CD4-positive, alpha-beta T cell treated with Interleukin-1 beta for 1 hour (primary cell): ENCODE results near the gene GAREM2.
"Not testable (repeated sequence)": the region's sequence is repeated elsewhere in the genome, so short reads cannot be mapped to it uniquely, and the experiment has no call there.

Experiments
- DNase-seq, 2 donors: peaks; one replicate each; pipeline ENCODE4 v3.0.0-alpha.2; 2020 to 2022

GAREM2 gene

GRCh38 chr2:26172871-26173775 lies at the start of gene GAREM2:
Gene GAREM2 (plus strand): TSS chr2:26173088. CDS start chr2:26173221, 133 bp downstream.
- no peak for DNase-seq

DNA sequence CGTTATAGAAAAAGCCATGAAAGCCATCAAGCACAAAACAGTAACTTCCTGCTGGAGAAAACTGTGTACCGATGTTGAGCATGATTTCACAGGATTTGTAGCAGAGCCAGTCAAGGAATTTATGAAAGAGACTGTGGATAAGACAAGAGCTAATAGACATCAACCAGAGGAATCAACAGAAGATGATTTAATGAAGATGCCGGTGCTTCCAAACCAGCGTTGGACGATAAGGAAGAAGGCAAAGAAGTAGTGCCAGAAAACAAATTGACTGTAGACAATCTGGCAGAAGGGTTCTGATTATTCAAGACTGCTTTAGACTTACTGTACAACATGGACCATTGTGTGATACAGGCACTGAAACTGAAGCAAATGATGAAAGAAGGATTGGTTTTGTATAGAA lies 49.5 kb upstream of the GAREM2 start:
- no peak for DNase-seq

- no peak for DNase-seq
Measured at GRCh38 chr2:26126074-26126473, 46.8 kb upstream of the GAREM2 start.

GRCh38 chr2:26128176-26128575 lies 44.7 kb upstream of the GAREM2 start:
- no peak for DNase-seq

DNA sequence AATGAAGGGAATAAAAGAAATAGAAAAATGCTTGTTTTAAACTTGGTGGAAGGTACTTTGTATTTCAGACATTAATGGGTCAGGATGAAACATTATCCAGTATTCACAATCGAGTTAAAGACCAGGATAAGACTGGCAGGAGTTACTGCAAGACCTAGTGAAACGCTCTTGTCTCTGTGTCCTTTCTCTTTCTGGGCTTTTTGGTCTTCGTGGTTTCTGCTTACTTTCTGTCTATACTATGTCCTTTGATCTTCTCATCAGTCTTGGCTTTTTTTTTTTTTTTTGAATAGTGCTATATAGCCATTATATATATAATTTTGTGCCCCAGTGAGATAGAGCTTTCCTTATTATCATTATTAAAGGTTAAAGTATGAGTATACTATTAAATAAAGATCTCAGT lies 42.1 kb upstream of the GAREM2 start:
- no peak for DNase-seq

- no peak for DNase-seq
Measured at GRCh38 chr2:26136451-26136850, 36.4 kb upstream of the GAREM2 start.

DNA sequence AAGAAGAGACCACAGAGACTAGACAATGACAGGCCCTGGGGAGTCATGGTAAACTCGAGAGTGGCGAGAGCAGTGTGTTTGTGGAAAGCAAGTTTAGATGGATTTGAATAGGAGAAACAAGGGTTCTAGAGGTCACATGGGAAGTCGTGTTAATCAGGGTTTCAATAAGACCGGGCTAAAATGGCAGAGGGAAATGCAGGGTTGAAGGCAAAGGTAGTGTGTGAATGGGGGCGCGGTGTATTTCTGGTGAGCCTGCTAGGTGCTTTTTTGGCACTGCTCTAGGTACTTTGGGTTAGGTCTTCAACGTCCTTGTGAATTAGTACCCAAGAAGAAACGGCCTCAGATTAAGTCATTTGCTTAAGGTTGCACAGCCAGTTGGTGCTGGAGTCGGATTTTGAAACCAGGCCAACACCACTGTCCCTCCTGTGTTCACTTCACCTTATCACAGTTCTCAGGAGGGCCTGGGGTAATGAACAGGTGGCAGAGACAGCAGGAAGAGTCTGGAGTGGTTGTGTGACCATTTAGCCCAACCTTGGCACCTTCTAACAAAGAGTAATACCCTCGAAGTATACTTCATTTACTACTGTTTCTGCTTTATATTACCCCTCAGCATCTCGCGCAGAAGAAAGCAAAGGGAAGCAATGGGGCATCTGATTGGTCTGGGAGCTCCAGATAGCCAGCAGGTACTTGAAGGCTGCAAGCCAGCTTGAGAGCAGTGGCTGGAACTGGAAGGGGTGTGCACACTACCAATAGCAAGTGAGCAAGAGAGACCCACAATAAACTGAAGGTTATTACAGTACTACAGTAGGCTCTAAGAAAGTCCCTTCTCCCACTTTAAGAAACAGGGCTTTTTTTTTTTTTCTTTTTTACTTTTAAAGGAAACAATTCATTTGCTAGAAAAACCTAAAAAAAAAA lies 33.4 kb upstream of the GAREM2 start:
- DNase-seq: no peak

DNA sequence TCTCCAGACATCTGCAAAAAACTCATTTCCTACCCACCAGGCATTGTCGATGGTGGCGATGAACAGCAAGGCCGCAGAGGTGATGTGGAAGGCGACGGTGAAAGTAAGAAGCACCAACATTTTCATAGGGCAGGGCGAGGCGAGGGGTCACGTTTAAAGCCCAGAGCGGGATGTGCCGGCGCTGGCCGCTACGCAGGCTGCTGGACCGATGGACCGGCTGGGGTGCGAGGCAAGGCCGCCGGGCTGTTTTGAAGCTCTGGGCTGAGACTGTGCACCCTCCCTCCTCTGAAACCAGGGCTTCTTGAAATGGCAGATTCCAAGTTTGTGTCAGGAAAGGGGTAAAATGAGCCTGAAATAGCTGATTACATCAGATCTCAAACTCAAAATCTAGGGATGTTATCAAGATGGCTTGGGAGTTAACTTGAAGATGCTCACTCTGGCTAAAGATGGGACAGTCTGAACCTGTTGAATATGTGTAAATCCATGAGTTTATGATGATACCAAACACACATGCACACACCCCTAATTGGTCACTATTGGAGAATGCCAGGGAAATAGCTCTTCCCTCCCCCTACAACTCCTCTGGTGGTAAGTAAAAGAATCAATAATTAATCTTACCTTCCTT lies 31.6 kb upstream of the GAREM2 start:
- no peak for DNase-seq

- DNase-seq: no peak
Measured at GRCh38 chr2:26144031-26144430, 28.9 kb upstream of the GAREM2 start.

DNA sequence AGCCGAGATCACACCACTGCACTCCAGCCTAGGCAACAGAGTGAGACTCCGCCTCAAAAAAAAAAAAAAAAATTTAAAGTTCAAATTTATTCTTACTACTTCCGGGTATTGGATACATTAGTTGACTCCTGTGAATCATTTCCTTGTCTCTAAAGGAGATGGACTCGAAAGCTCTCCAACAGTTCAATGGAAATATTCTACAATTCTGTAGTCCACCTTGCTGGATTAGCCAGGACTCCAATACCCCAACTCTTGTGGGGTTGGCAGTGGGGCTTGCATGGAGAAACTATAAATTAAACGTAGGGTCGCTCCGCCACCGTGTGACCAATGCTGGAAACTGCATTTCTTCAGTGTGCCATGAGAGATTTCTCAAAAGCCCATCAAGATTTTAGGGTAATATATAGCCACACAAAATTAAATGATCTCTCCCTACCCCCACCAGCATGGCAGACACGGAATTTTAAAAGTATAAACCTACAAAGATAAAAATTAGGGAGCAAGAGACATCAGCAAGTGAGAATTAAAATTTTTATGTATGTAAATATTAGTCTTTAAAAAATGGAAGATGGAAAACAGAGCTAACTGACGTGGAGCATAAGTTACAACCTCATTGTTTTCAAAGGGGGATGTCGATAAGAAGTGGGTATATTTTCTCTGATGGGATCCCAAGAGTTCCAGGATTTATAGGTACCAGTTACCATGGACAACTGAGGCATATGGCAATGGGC lies 27.8 kb upstream of the GAREM2 start:
- DNase-seq: peak; percentile 54 to 64

GRCh38 chr2:26148501-26148900 lies 24.4 kb upstream of the GAREM2 start:
- DNase-seq: no peak

DNA sequence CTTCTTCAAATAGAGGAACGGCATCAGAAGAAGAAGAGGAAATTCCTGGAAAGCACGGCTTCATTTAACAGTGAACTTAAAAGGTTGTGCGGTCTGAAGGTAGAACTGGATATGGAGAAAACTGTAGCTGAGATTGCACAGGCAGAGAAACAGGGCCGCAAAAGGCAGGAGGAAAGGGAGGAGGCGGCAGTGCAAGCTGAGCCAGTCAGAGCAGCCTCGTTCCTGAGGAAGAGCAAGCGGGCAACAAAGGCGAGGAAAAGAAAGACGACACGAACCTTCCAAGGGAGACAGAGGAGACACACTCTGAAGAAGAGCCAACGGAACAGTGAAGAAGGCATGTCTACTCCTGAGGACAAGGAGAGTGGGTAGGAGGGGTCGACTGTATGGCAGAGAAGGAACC lies 22.6 kb upstream of the GAREM2 start:
- DNase-seq: no peak

GRCh38 chr2:26157580-26157979 lies 15.3 kb upstream of the GAREM2 start:
- DNase-seq: no peak

- DNase-seq: no peak
Measured at GRCh38 chr2:26161926-26162325, 11.0 kb upstream of the GAREM2 start.

- DNase-seq: no peak
Measured at GRCh38 chr2:26162963-26163362, 9.9 kb upstream of the GAREM2 start.

DNA sequence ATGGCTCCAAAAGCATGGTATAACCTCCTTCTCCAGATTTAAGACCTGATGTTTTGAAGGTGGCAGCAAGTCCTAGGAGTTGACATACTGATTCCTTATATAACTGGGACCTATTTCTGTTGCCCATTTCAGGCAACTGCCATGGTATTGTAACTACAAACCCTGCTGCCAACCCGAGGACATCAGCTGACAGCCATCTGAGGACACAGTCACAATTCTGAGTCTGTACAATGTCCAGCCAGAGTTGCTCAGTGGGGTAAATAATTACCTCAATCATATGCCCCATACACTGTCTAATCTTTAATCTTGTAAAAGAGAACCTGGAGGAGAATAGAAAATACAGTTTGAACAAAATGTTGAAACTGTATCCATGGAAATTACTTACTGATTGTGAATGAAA lies 8.7 kb upstream of the GAREM2 start:
- DNase-seq: no peak

GRCh38 chr2:26164641-26165211 lies 8.2 kb upstream of the GAREM2 start:
- DNase-seq: no peak

DNA sequence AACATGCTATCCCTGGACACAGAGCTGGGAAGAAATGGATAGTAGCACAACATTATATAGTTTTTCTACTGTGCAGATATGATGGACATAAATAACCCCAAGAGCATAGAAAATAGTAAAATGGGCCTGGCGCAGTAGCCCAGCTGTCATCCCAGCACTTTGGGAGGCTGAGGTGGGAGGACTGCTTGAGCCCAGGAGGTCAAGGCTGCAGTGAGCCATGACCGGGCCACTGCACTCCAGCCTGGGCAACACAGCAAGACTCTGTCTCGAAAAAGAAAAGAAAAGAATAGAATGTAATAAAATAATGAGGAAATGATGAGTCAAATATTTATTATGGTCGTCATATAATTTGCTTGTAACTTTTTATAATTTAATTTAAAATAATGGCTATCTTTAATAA lies 7.5 kb upstream of the GAREM2 start:
- DNase-seq: no peak

DNA sequence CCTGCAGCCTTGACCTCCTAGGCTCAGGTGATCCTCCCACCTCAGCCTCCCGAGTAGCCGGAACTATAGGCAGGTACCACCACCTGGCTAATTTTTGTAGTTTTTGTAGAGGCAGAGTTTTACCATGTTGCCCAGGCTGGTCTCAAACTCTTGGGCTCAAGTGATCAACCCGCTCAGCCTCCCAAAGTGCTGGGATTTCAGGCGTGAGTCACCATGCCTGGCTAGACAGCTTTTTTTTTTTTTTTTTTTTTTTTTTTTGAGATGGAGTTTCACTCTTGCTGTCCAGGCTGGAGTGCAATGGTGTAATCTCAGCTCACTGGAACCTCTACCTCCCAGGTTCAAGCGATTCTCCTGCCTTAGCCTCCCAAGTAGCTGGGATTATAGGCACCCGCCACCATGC lies 6.3 kb upstream of the GAREM2 start:
- DNase-seq: not testable (repeated sequence)

- no peak for DNase-seq
Measured at GRCh38 chr2:26168785-26169184, 4.1 kb upstream of the GAREM2 start.

GRCh38 chr2:26169226-26169625 lies 3.7 kb upstream of the GAREM2 start:
- DNase-seq: no peak
